Ramos (cell line): ENCODE measurements around the gene PKNOX2.

Experiments used
- in situ Hi-C: fragments of 300-500 bp; cut with MboI; formaldehyde crosslinking; loops from one replicate; pipeline ENCODE4 v1.14.3; 2022; ENCODE audit warnings: low sequenced_read_pairs; ENCODE audit not compliant: unreplicated experiment

Gene PKNOX2

DNA sequence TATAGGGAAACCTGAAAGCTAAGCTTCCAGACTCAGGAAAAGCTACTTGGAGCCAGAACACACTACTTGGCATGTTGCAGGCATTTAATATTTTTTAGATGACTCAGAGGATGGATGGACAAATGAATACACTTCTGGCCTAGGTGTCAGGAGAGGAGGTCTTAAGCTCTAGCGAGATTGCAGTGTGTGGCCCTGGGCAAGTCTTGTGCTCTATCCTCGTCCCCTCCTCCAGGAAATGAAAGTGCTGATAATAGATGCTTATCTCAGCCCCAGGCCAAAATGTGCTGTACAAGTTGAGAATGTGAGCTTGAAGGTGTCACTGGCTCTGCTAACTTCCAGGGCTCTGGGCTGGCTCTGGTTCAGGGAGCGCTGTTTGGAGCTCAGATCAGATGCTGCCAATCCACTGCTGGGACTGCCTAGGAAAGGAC lies 136.3 kb downstream of the PKNOX2 start:
- in situ Hi-C loops, result no loop called here

DNA sequence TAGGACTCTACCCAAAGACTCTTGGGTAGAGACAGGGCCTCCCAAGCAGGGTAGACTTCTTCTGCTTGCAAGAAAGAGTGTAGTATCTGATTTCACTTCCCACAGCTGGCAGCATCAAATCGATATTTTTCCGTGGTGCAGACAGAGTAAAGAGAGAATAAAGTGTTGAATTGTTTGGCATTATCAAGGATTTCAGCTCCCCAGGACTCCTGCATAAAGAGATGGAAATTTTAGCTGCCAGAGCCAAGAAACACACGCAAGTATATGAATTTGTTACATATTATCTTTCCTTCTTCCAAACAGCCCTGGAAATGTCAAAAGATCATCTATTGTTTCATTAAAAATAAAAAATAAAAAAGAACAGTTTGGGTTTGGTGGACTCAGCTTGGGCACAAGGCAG lies 136.8 kb downstream of the PKNOX2 start:
- in situ Hi-C loops, result no loop called here

DNA sequence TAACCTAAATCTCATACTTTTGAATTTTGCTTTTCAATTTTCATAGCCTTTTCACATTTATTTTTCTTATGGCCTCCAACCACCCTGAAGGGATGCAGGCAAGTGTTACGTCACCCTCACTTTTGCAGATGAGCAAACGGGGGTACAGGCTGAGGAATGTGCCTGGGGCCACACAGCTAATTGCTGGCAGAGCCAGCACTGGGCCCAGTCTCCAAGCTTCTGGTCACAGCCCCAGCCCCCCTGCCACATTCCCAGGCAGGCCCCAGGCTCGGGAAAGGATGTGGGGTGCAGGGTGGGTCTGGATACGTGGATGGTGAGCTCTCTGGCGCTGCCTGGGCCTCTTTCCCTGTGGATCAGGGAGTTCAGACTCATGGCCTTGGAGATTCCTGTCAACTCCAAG lies 138.6 kb downstream of the PKNOX2 start:
- in situ Hi-C loops, result no loop called here

- in situ Hi-C loops, result no loop called here
Measured at GRCh38 chr11:125303694-125304093, 139.1 kb downstream of the PKNOX2 start.

DNA sequence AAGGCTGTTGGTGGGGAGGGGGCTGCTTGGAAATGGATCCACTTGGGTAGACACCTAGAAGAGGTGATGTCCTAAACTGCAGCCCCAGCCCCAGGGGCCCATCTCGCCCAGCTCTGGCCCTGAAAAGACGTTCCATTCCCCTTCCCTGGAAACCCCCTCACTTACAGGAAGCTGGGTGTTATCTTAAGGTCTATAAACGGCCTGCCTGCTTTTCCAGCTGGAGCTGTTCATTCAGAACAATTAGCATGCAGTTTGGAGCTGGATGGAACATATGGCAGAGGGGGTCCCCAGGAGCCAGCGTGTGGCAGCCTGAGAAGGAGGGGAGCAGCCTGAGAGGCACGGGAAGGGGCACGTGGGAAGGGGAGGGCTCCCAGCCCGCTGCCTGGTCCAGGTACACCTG lies 139.6 kb downstream of the PKNOX2 start:
- in situ Hi-C loops, result no loop called here

DNA sequence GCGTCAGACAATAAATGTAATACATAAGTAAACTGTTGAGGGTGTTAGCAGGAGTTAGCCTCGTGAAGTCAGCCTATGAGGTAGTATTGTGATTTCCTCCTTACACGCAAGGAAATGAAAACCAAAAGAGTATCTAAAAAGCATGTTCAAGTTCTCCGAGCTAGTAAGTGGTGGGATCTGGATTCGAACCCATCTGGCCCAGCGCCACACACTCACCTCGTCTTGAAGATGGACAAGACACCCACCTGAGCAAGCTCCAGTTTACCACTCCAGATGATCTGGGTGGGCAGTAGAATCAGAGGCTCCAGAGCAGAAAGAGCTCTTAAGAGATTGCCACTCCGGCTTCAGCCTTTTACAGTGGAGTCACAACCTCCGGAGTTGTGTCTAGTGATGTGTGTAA lies 140.3 kb downstream of the PKNOX2 start:
- in situ Hi-C loops, result no loop called here

GRCh38 chr11:125305345-125305744 lies 140.8 kb downstream of the PKNOX2 start:
- in situ Hi-C loops, result no loop called here

DNA sequence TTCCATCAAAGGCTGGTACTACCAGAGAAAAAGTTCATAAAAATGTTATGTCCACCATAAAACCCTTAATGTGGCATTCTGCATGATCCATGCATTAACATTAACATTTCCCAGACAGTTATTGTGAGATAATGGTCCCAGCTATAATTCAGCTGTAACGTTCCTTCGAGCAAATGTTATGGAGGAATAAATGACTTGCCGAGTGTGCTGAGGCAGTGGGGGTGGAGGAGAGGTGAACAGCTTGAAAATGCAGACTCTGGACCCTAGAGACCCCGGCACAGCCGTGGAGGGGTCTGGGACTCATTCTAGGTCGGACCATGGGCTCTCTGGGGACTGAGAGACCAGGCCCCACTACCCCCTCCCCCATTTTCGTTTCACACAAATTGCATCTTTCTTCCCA lies 141.9 kb downstream of the PKNOX2 start:
- in situ Hi-C loops, result no loop called here

DNA sequence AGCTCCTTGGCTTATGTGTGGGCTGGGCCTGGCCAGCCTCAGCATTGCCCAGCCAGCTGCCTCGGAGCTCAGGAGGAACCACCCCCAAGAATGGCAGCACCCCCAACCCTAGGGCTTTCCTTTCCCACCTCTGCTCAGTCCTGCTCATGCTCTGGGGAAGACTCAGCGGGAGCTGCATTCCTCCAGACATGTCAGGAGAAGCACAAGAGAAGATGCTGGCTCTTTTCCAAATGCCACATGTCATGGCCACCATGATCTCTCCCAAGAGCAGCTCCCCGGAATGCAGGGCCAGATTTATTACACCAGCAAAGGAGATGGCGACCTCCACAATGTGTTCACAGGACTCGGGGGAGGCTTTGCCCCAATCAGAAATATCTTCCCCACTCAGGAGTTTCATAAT lies 143.7 kb downstream of the PKNOX2 start:
- in situ Hi-C loops, result no loop called here

DNA sequence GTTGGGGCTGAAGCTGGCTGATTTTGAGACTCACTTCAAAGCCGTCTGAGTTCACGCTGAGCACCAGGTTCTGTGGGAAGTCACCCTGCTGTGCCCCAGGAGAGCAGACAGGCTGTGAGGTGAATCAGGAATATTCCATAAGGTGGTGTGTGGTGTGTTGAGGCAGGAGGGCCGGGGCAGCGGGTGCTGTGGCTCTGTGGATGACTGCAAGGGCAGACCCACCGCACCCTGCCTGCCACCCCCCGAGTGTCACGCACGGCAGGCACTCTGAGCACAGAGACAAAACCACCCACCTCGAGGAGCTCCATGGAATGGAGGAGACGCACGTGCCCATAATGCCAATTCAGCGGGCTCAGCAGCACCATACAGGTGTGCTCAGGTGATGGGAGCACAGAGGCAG lies 147.8 kb downstream of the PKNOX2 start:
- in situ Hi-C loops, result no loop called here

GRCh38 chr11:125312812-125313211 lies 148.3 kb downstream of the PKNOX2 start:
- in situ Hi-C loops, result no loop called here

- in situ Hi-C loops, result no loop called here
Measured at GRCh38 chr11:125313271-125314219, 149.0 kb downstream of the PKNOX2 start.

DNA sequence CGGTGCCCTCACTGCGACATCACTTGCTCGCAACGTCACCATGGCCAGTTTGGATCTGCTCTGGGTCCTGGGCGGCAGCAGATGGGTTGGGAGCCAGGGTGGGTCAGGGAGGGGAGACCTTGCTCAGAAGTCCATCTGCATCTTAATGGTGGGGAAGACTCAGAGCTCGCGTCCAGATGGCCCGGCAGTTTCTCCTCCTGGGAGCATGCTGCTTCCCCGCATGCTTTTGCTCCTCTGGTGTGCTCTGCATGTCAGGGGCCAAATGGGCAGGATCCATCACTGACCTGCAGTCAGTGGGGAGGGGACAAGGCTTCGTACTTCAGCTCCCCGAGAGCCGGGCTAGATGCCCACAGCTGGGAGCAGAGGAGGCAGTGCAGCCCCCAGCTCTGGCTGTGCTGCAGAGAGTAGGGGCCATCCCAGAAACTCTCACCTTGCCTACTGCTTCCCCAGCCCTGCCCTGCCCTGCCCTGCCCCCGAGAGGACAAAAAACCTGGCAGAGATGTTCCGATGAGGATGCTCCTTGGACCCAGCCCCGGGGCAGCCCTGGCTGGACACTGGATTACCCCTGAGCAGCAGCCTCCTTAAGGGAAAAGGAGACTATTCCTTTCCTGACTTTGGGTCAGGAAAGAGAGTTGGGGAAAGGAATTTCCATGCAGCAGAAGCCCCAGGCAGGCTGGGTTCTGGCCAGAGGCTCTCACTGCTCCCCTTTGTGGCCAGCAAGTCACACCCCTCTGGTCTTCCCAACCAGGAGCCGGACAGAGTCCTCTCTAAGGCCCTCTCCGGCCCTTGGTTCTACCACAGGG lies 149.9 kb downstream of the PKNOX2 start:
- in situ Hi-C loops, result no loop called here

DNA sequence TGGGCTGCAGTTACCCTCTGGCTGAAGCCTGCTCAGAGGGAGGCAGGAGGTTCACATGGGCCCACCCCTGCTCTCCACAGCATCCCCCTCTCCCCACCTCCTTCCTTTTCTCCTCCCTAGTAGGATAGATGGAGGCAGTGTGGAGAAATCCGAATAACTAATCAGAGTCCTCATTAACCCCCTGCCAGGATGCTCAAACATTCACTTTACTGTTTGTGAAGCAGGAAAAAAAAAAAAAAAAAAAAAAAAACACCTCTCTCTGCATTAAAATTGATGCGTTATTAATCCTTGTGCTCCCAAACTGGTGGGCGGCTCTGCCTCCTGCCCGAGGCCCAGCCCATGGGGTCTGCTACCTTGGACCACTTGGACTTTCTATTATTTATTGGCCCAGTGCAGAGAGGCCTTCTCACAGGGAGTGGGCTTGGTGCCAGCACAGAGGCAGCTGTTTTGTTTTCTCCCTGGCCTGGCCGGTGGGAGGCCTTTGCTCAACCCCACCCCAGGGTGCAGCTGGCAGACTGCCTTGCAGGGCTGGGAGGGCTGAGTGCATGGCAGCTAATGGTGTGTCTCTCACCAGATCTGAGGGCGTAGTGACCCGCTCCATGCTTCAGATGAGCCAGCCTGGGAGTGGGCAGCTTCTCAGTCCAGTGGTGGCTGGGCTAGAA lies 150.7 kb downstream of the PKNOX2 start:
- in situ Hi-C loops, result no loop called here

- in situ Hi-C loops, result no loop called here
Measured at GRCh38 chr11:125317416-125317815, 152.9 kb downstream of the PKNOX2 start.

DNA sequence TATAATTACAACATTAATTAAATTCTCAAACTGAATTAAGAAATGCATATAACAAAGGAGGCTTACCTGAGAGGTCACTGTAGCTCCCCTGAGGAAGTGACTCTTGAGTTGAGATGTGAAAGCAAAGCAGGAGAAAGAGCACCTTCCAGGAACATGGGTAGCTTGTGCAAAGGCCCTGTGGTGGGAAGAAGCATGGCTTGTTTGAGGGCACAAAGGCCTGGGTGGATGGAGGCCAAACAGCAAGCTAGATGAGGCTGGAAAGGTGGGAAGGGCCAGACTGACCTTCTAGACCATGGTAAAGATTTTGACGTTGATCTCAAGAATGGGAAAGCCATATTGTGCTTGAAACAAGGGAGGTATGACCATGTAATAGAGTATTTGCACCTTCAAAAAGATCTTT lies 155.1 kb downstream of the PKNOX2 start:
- in situ Hi-C loops, result no loop called here

DNA sequence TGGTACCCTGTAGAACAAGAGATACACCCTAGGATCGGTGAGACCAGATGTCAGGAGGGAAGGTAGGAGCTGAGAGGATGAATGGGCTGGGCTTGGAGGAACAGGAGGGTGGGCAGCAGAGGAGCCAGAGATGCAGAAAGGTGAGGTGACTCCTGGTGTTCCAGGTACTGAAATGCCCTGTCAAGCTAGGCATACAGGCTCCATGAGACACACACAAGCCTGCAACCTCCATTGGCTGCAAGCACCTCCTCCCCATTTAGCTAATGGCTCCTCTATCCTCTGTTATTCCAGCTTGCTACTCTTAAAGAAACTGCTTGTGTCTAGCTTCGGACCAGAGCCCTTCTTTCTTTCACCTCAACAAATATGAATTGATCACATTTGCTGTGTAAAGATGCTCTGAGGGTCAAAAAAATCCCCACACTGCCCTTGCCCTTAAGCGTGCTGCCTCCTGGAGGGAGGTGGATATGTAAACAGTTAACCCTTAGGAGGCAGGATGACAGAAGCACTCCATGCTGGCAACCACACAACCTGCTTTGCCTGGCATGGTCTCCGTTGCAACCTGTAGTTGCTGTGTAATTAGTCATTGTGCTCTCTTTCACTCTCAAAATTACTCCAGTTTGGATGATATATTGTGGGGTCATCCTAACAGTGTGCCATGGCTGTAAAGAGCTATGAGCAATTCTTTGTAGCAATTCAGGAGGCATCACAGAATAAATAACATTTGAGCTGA lies 156.0 kb downstream of the PKNOX2 start:
- in situ Hi-C loops, result no loop called here

- in situ Hi-C loops, result no loop called here
Measured at GRCh38 chr11:125322289-125322688, 157.7 kb downstream of the PKNOX2 start.

DNA sequence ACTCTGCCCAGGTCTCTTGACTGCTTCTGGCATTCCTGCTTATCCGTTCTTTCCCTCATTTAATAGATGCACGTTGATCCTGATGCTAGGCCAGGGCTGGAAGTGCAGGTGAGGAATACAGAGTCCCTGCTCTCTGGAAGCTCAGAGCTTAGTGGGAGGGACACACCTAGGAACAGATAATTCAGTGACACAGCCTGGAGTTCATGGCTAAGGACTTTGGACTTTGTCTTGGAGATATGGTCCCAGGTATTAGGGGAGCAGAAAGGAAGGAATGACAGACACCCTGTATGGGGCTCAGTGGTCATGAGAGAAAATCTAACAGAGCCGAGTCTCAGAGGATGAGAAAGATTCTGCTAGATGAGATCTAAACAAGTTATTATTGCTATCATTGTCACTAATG lies 160.6 kb downstream of the PKNOX2 start:
- in situ Hi-C loops, result no loop called here

- in situ Hi-C loops, result no loop called here
Measured at GRCh38 chr11:125326126-125326525, 161.6 kb downstream of the PKNOX2 start.
